GM18505 (cell line): ENCODE results near the gene MESP2.

Experiments
- ATAC-seq: cut with Tn5 transposase; IDR thresholded peaks from one replicate; pipeline ENCODE4 v1.9.1; 2021; ENCODE audit not compliant: unreplicated experiment
- POLR2A ChIP-seq: IDR thresholded peaks from 4 replicates; pipeline ENCODE4 v1.6.1; 2011; ENCODE audit warnings: borderline replicate concordance; ENCODE audit not compliant: insufficient read depth, insufficient read length; ENCODE audit errors: extremely low read depth

The MESP2 gene, protein sequence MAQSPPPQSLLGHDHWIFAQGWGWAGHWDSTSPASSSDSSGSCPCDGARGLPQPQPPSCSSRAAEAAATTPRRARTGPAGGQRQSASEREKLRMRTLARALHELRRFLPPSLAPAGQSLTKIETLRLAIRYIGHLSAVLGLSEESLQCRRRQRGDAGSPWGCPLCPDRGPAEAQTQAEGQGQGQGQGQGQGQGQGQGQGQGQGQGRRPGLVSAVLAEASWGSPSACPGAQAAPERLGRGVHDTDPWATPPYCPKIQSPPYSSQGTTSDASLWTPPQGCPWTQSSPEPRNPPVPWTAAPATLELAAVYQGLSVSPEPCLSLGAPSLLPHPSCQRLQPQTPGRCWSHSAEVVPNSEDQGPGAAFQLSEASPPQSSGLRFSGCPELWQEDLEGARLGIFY

DNA sequence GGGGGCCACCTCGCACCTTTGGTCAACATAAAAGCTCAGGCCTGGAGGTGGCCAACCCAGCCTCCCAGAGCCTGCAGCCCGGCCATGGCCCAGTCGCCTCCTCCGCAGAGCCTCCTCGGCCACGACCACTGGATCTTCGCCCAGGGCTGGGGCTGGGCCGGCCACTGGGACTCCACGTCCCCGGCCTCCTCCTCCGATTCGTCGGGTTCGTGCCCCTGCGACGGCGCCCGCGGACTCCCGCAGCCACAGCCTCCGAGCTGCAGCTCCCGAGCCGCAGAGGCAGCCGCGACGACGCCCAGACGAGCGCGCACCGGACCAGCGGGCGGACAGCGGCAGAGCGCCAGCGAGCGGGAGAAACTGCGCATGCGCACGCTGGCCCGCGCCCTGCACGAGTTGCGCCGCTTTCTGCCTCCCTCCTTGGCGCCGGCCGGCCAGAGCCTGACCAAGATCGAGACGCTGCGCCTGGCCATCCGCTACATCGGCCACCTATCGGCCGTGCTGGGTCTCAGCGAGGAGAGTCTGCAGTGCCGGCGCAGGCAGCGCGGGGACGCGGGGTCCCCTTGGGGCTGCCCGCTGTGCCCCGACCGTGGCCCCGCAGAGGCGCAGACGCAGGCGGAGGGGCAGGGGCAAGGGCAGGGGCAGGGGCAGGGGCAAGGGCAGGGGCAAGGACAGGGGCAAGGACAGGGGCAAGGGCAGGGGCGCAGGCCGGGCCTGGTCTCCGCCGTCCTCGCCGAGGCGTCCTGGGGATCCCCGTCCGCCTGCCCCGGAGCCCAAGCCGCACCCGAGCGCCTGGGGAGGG is at the start of gene MESP2:
Gene MESP2 (plus strand): TSS at position 59 of the 799 bp plus-strand sequence. CDS start 26 bp downstream, at position 85.
- TF ChIP-seq POLR2A, result no peak
- ATAC-seq, result peak; percentile 67

DNA sequence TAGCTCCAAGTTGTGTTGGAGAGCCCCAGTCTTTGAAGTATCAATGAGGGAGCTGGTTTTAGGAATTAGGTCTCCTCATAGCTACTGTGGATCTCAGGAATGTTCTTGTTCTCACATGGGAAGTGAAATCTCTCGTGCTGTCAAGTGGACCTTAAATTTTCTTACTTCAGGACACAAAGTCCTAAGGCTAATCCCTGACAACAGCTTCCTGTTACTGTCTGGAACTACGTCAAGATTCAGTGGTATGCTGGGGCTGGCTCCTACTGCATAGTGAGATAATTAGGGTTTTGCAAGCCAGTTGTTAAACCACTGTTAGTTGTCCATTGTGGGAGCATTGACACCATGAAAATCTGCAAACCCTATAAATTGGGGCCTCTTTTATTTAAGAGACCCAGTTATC is 47.9 kb upstream of the MESP2 start:
- no peak for TF ChIP-seq POLR2A
- no peak for ATAC-seq

DNA sequence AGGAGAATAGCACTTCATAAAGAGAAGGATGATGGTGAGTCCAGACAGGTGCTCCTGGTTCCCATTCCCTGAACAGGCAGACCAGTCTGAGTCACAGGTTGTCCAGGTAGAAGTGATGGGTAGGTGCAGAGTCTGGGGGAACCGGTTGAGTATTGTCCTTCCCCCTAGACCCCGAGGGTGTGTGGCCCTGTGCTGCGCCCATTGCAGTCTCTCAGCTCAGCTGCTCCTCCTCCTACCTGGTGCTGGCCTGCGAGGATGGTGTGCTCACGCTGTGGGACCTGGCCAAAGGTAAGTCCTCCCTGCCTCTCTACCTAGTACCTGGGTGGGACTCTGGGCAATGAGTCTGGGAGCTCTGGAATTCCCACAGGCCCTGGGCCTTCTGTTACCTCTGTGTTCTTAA is 44.9 kb upstream of the MESP2 start:
- no peak for ATAC-seq
- no peak for TF ChIP-seq POLR2A

DNA sequence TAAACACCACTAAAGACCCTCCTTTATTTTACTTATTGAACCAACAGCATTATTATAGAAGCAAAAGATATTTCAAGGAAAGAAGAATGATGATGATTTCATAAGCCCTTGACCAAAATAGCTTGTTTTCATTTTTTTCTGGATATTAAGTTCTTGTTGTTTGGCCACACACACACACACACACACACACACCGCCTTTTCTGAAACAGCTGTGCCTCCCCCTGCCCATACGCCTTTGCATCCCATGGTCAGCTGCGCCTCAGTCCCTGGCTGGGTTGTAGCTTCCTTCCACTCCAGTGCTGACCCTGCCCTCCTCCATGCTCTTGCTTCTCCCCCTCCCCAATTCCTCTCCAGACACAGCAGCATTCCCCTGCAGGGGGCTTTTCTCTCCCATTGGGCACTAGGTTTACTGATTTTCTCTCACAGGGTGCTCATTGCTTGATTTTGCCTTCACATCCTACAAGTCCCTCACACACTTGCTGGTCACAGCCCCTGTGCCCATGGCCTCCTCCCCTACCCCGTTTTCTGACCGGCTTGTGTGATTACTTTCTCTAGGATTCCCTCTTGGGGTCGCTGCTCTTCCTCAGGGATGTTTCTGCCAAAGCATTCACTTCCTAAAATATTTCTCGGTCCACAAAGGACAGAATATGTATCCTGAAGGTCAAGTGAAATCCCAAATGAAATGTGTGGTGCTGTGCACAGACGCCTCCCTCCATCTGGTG is 43.5 kb upstream of the MESP2 start:
- ATAC-seq, result no peak
- no peak for TF ChIP-seq POLR2A

DNA sequence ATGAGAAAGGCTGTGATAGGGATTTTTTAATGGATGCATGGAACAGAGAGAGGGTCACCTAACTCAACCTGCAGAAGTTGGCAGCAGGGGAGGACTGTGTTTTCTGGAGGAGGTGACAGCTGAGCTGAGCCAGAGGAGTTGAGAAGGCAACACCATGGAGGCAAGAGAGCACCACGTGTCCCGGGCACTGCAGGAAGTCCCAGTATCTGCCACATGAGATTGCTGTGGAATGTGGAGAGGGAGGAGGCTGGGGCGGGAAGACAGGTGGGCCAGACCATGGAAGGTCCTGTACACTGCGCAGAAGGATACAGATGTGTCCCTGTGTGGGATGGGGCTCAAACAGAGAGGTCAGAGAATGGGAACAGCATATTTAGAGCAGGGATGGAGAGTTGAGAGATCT is 40.4 kb upstream of the MESP2 start:
- no peak for ATAC-seq
- TF ChIP-seq POLR2A, result no peak

DNA sequence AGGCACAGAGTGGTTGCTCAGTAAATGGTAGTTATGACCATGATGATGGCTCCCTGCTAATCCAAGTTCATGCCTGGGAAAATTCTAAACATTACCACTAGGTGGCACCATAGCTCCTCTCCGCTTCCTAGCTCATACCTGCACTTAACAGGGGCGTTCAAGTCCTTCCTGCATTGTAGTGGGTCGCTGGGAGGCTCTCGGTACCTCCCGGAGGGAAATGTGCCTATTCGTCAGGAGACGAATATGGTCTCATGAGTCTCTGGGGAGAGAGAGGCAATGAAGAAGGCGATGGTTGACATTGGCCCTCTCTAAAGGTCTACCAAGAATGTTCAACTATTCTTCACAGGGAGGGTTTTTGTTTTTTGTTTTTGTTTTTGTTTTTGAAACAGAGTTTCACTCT is 36.0 kb upstream of the MESP2 start:
- TF ChIP-seq POLR2A, result no peak
- peak; percentile 77 for ATAC-seq

DNA sequence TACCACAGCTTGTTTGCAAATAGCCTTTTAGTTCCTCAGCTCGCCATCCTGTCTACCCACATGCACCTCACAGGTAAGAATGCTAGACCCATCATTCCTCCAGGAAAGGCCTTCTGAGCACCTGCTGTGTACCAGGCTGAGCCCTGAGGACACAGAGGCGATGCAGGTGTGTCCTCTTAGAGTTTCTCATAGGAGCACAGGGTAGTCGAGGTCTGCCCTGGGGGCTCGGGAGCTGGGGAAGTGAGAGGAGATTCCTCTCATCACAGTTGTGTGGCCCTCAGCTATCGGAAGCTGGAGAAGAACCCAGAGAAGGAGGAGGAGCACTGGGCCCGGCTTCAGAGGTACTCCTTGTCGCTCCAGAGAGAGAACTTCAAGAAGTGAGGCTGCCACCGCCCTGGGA is 33.1 kb upstream of the MESP2 start:
- no peak for TF ChIP-seq POLR2A
- no peak for ATAC-seq

DNA sequence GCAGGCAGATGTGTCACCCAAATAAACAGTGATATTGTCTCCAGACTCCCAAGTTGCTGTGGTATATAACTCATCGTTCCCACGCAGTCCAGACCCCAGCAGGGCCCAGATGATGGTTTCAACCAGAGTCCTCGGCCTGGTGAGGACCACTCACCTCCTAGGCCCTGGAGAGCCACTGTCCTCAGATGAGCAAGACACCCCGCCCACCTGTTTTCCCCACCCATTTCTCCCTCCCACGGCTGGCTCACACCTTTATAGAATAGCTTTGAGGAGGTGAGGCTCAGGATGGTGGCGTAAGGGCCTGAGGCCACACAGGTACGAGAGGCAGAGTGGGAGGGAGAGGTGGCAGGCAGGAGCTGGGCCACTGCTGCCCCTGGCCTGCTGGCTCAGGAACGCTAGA is 32.5 kb upstream of the MESP2 start:
- TF ChIP-seq POLR2A, result no peak
- no peak for ATAC-seq

DNA sequence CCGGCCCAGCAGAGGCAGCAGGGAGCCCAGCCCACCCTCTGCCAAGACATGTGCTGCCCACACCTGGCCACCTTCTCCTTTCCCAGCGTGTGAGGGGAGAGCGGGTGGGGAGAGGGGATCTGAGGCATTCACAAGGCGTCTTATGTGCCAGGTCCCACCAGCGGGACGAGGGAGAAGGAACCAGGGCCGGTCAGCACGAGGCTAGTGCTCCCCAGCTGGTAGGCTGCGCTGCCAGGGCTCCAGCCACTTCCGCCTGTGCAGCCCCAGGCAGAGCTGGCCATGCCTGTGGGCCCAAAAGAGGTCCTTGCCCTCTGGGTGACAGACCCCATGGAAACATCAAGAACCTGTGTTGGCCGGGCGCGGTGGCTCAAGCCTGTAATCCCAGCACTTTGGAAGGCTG is 31.0 kb upstream of the MESP2 start:
- no peak for ATAC-seq
- TF ChIP-seq POLR2A, result no peak

DNA sequence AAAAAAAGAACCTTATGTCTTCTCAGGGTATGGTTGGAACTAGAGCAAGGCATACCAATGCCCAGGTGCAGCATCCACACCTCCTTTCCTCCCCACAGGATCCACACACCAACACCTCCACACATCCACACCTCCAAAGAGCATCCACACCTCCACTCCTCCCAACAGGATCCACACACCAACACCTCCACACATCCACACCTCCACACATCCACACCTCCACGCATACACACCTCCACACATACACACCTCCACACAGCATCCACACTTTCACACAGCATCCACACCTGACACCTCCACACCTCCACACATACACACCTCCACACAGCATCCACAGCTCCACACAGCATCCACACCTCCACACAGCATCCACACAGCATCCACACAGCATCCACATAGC is 30.4 kb upstream of the MESP2 start:
- no peak for ATAC-seq
- TF ChIP-seq POLR2A, result no peak

DNA sequence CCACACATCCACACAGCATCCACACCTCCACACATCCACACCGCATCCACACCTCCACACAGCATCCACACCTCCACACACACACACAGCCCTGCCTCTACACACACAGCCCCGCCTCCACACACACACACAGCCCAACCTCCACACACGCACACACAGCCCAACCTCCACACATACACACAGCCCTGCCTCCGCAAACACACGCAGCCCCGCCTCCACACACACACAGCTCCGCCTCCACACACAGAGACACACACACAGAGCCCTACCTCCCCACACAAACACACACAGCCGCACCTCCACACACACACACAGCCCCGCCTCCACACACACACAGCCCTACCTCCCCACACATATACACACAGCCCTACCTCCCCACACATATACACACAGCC is 29.7 kb upstream of the MESP2 start:
- no peak for ATAC-seq
- TF ChIP-seq POLR2A, result no peak

DNA sequence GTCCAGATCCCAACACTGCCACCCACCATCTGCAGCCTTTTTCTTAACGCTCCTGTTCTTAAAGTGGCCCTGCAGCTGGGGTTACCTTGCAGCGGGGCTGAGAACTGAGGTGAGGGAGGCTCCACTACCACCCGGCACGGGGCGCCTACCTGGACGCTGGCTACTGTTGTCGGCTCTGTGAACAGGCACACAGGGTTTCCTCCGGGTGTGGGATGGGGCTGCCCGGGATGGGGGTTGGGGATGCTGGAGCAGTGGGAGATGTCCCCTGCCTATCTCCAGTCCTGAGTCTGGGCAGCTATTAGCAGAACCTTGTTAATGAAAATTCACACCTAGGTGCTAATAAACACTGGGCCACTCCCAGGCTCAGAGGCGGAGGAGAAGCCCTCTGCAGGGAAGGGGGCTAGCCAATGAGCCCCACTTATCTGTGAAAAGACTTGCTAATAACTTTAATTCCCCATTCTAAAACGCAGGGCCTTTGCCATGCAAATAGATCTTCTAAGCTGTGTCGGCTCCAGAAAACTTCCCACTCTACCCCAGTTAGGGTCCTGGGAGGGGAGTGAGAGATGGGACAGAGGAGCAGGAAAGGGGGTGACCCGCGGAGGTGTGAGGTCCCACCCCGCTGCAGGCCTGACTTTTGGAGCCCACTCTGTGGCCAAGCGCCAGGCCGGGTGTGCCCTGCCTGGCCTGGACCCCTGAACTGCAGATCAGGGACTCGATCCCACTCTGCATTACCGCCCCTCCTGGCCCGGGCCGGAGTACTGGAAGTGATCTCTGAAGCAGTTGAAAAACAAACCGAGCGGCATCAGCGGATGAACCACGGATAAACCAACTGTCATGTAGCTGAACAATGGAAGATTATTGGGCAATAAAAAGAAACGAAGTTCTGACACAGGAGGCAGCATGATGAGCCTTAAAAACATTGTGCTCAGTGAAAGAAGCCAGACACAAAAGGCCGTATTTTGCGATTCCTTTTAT is 28.1 kb upstream of the MESP2 start:
- ATAC-seq, result no peak
- no peak for TF ChIP-seq POLR2A

DNA sequence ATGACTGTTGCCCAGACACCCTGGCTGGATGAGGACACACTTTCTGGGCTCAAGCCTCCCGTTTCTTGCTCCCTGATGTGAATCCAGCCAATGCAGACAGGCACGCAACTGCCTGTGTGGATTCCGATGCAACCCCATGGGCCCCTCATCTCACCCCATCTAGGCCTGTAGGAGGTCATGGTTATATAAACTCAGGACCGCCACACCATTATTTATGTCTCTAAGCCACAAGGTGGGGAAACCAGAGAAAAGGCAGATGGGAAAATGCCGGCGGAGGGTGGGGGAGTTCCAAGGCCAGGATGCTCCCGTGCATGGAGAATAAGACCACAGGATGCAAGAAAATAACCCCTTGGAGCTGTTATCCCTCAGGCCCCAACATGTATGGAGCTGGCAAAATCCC is 27.1 kb upstream of the MESP2 start:
- TF ChIP-seq POLR2A, result no peak
- ATAC-seq, result no peak

DNA sequence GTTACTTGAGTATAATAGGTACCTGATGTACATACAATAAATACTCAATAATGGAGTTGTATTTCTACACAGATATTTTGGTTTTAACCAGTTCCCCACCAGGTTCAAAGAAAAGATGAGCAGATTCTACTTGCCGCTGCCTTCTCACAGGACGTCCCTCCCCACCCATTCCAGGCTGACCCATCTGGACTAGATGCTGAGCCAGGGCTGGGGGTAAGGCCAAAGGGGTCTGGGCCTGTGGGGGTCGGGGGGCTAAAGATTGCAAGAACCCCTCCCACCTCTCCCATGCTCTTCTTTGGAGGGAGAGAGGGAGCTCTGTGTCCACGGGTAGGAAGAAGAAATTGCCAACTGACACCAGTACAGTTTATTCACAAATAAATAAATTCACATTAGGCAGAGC is 26.6 kb upstream of the MESP2 start:
- TF ChIP-seq POLR2A, result no peak
- no peak for ATAC-seq
